Body of pancreas (tissue), 4 donors: ENCODE data around the gene ADAMTS6. TPM values are rescaled to one million over a fixed set of nuclear protein-coding genes. Genes with fewer than 3 reads are reported as not detected.

Experiments used
- ATAC-seq: fragments of 150-250 bp; one replicate; pipeline ENCODE4 v1.9.1; 2016
- DNase-seq, 4 donors: peaks; one replicate each; pipeline ENCODE4 v3.0.0-alpha.2; 2019
- H3K27ac ChIP-seq, 4 donors: fragments of 200-600 bp; sonication (generic); 1 replicate in 3 of 4; 2 replicates in 1 of 4; pipeline versions ENCODE4 v1.5.1 to v1.6.1; 2016 to 2019; ENCODE audit warnings: mild to moderate bottlenecking in 1 of 4, mixed read lengths in 1 of 4, moderate library complexity in 1 of 4
- H3K27me3 ChIP-seq, 2 donors: fragments of 200-600 bp; sonication (generic); one replicate each; pipeline ENCODE4 v1.6.0; 2016; ENCODE audit warnings: mild to moderate bottlenecking in 1 of 2
- H3K36me3 ChIP-seq, 2 donors: fragments of 200-600 bp; sonication (generic); replicated peaks in 1 of 2; 2 replicates each; pipeline ENCODE4 v1.5.1; 2016; ENCODE audit warnings: low read depth in 2 of 2; ENCODE audit not compliant: insufficient read depth in 1 of 2
- H3K4me1 ChIP-seq: fragments of 200-600 bp; sonication (generic); one replicate; pipeline ENCODE4 v1.6.0; 2016
- H3K4me3 ChIP-seq, 2 donors: fragments of 200-600 bp; sonication (generic); 1 replicate in 1 of 2; 2 replicates in 1 of 2; pipeline ENCODE4 v1.5.1; 2016 to 2019
- H3K9me3 ChIP-seq, 3 donors: fragments of 200-600 bp; sonication (generic); 1 replicate in 2 of 3; 2 replicates in 1 of 3; pipeline ENCODE4 v1.5.1; 2016
- POLR2A ChIP-seq, 3 donors: fragments of 450-650 bp; IDR thresholded peaks; one replicate each; pipeline ENCODE4 v1.6.1; 2016; ENCODE audit warnings: antibody characterized with exemption in 3 of 3, mild to moderate bottlenecking in 2 of 3
- whole genome bisulfite sequencing, 2 donors: methylation state at CpG; one replicate each; pipeline ENCODE4 v1.1.5; 2017; 5-methylcytosine and 5-hydroxymethylcytosine counted together
- intact Hi-C: fragments of 100-400 bp; cut with DNase I; formaldehyde crosslinking; loops from one replicate; pipeline ENCODE4 v1.15.1; 2023
- total RNA-seq, 2 donors: library from RNA; depleted of rRNA; stranded (reverse); fragments of >200 nt; gene quantifications; one replicate each; pipeline ENCODE4 v1.1.0, GENCODE V29; 2016
- TF ChIP-seq, protein P1 (sequence below), 7 experiments: fragments of 450-650 bp in 4 of 7; fragments of 200-600 bp in 3 of 7; sonication (generic) in 3 of 7; IDR thresholded peaks; one replicate each; pipeline ENCODE4 v1.5.1; 2016 to 2019; ENCODE audit warnings: antibody characterized with exemption in 7 of 7

ADAMTS6 gene
- total RNA-seq, 2 donors from 2014 or later, result 0.78 TPM; not detected in 1

- H3K27ac ChIP-seq, result no peak overlapping the region
- intact Hi-C loops, result no loop called here
- H3K4me3 ChIP-seq, result no peak overlapping the region
- TF ChIP-seq, protein P1, sequence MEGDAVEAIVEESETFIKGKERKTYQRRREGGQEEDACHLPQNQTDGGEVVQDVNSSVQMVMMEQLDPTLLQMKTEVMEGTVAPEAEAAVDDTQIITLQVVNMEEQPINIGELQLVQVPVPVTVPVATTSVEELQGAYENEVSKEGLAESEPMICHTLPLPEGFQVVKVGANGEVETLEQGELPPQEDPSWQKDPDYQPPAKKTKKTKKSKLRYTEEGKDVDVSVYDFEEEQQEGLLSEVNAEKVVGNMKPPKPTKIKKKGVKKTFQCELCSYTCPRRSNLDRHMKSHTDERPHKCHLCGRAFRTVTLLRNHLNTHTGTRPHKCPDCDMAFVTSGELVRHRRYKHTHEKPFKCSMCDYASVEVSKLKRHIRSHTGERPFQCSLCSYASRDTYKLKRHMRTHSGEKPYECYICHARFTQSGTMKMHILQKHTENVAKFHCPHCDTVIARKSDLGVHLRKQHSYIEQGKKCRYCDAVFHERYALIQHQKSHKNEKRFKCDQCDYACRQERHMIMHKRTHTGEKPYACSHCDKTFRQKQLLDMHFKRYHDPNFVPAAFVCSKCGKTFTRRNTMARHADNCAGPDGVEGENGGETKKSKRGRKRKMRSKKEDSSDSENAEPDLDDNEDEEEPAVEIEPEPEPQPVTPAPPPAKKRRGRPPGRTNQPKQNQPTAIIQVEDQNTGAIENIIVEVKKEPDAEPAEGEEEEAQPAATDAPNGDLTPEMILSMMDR (IDR thresholded peaks at IDR 0.05), result no peak
- no peak for TF ChIP-seq POLR2A (IDR thresholded peaks at IDR 0.05)
- no peaks in the 10 kb centered on the region for H3K36me3 ChIP-seq
- no peaks in the 10 kb centered on the region for H3K4me1 ChIP-seq
- ATAC-seq (no peak), DNase-seq (no peak)
- WGBS, 2 donors, result 71 to 73% methylated on average over 2 of the region's 2 CpGs
- H3K9me3 ChIP-seq, result no peaks in the 10 kb centered on the region
- H3K27me3 ChIP-seq, result no peaks in the 10 kb centered on the region
Observed at GRCh38 chr5:65320250-65320649, 161.5 kb downstream of the ADAMTS6 start.

GRCh38 chr5:65307931-65308330, 173.8 kb downstream of the ADAMTS6 start:
- H3K27ac ChIP-seq, result no peak overlapping the region
- no peaks in the 10 kb centered on the region for H3K4me1 ChIP-seq
- no peaks in the 10 kb centered on the region for H3K36me3 ChIP-seq
- TF ChIP-seq, protein P1 (IDR thresholded peaks at IDR 0.05), result no peak
- TF ChIP-seq POLR2A (IDR thresholded peaks at IDR 0.05), result no peak
- DNase-seq (no peak), ATAC-seq (no peak)
- H3K27me3 ChIP-seq, result no peaks in the 10 kb centered on the region
- intact Hi-C loops, result no loop called here
- 74 to 86% methylated on average over 1 of the region's 1 CpG for WGBS, 2 donors
- H3K4me3 ChIP-seq, result no peak overlapping the region
- H3K9me3 ChIP-seq, result no peaks in the 10 kb centered on the region

DNA sequence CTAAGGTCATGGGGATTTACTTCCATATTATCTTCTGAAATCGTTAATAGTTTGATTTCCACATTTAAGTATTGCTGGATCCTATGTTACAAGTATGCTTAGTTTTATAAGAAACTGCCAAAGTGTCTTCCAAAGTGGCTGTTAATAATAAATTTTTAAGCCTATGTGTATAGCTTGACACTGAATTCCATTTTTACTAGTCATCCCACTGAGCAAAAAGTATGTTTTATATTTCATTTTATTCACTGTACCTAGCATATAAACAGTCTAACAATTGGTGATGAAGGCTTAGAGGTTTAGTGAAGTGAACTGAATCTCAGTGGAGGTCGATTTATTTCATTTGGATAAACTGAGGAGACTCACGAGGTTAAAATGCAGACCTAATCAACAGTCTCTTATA, 174.6 kb downstream of the ADAMTS6 start:
- Histone ChIP-seq H3K4me3 (no peak overlapping the region), H3K27ac (no peak overlapping the region), H3K4me1 (no peaks in the 10 kb centered on the region), H3K36me3 (no peaks in the 10 kb centered on the region), H3K27me3 (no peaks in the 10 kb centered on the region), H3K9me3 (no peaks in the 10 kb centered on the region)
- WGBS, 2 donors, result 50 to 63% methylated on average over 3 of the region's 3 CpGs
- intact Hi-C loops, result no loop called here
- ATAC-seq (no peak), DNase-seq (no peak)
- TF ChIP-seq POLR2A (IDR thresholded peaks at IDR 0.05), result no peak
- TF ChIP-seq, protein P1 (IDR thresholded peaks at IDR 0.05), result no peak

DNA sequence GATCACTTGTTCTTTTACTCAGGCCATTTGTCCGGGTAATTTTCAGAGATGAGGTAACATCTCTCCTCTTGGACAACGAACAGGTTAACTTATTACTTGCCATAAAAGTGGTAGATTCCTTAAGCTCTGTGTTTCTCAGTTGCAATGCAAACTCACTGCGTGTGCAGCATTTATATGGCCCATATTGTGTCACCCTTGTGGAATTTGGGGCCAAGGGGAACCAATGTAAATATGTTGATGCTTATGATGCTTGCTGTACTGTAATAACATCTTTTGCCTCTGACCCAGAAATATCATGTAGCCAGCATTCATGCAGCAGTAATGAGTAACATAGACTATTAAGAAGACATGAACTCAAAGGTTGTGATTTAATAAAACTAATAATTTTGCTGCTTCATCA, 175.8 kb downstream of the ADAMTS6 start:
- DNase-seq, result no peak
- H3K9me3 ChIP-seq, result no peaks in the 10 kb centered on the region
- TF ChIP-seq, protein P1 (IDR thresholded peaks at IDR 0.05), result no peak
- TF ChIP-seq POLR2A (IDR thresholded peaks at IDR 0.05), result no peak
- intact Hi-C loops, result no loop called here
- 51 to 75% methylated on average over 3 of the region's 3 CpGs for WGBS, 2 donors
- no peak for ATAC-seq
- H3K27ac ChIP-seq, result no peak overlapping the region
- no peaks in the 10 kb centered on the region for H3K36me3 ChIP-seq
- H3K4me1 ChIP-seq, result no peaks in the 10 kb centered on the region
- no peaks in the 10 kb centered on the region for H3K27me3 ChIP-seq
- no peak overlapping the region for H3K4me3 ChIP-seq

DNA sequence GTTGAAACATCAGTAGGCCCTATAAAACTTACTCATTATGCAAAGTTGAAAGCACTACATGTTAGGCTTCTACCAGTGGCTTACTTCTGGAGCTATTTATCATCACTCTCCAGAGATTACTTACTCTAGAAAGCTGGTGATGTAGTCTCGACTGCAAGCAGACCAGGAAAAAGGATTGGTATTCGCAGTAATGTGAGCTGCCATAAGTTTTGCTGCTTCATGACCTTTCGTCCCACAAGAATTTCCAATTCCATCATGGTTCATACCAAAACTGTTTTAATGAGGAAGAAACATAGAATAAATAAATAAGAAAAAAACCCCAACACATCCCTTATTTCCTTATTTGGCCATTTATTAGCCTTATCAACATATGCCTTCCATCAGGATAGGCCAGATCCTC, 181.9 kb downstream of the ADAMTS6 start:
- DNase-seq (no peak), ATAC-seq (no peak)
- WGBS, 2 donors, result 75 to 76% methylated on average over 3 of the region's 3 CpGs
- no peak overlapping the region for H3K27ac ChIP-seq
- no peak overlapping the region for H3K4me3 ChIP-seq
- H3K9me3 ChIP-seq, result no peaks in the 10 kb centered on the region
- no peak for TF ChIP-seq POLR2A (IDR thresholded peaks at IDR 0.05)
- TF ChIP-seq, protein P1 (IDR thresholded peaks at IDR 0.05), result no peak
- H3K27me3 ChIP-seq, result no peaks in the 10 kb centered on the region
- no peaks in the 10 kb centered on the region for H3K4me1 ChIP-seq
- intact Hi-C loops, result no loop called here
- H3K36me3 ChIP-seq, result no peaks in the 10 kb centered on the region
